GM08714 (cell line): ENCODE data around the gene AK8.
"Not testable (repeated sequence)": the region's sequence is repeated elsewhere in the genome, so short reads cannot be mapped to it uniquely, and the experiment has no call there.

ENCODE experiments used
- H3K4me3 ChIP-seq: fragments of 200-500 bp; sonication (Bioruptor generic); 2 replicates; pipeline ENCODE4 v1.5.1; 2014; ENCODE audit warnings: mild to moderate bottlenecking, low read length, inconsistent platforms
- ZNF274 ChIP-seq: IDR thresholded peaks from 2 replicates; pipeline ENCODE4 v1.6.1; 2012; ENCODE audit warnings: mild to moderate bottlenecking, low read depth, low read length

The AK8 gene

GRCh38 chr9:132780230-132781007 lies 97.7 kb downstream of the AK8 start:
- no peak overlapping the region; the same call in 1 of the 2 replicates for H3K4me3 ChIP-seq
- no peak for TF ChIP-seq ZNF274

- no peak overlapping the region for H3K4me3 ChIP-seq
- no peak for TF ChIP-seq ZNF274
Measured at GRCh38 chr9:132776891-132777290, 101.2 kb downstream of the AK8 start.

GRCh38 chr9:132776268-132776667 lies 101.8 kb downstream of the AK8 start:
- H3K4me3 ChIP-seq = no peak overlapping the region
- TF ChIP-seq ZNF274 = no peak

DNA sequence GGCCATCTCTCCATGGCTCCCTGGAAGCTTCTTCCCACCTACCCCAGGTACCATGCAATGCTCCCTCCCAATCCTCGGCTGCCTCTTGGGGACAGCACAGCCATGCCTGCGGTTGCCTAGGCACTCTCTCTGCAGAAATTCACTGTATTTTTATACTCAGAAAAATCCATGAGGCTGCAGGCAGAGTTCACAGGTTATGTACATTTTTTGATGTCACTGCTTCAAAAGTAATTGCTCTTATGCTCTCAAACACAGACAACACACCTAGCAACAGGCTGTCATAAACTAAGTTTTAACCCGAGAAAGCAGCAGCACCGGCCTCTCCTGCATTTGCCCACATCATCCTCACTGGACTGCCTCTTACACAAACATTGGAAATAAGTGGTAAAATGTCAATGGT lies 102.4 kb downstream of the AK8 start:
- no peak for TF ChIP-seq ZNF274
- H3K4me3 ChIP-seq = no peak overlapping the region

DNA sequence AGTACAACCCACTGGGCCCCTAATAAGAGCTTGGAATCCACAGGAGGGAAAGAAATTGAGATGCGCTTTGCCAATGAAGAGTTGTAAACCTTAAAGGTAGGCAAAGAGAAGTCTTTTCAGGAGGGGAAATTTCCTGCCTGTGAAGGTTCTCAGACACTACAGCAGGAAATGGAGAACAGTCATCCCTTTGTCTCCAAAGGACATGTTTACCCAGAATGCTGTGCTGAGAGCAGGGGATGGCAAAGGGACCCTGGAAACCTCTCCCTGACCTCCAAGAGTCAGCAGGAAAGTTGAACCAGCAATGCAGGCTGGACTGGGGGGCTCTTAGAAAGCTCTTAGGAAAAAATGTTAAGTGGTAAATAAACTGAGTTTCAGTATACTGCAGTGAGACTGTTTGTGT lies 103.2 kb downstream of the AK8 start:
- H3K4me3 ChIP-seq = no peak overlapping the region
- no peak for TF ChIP-seq ZNF274

DNA sequence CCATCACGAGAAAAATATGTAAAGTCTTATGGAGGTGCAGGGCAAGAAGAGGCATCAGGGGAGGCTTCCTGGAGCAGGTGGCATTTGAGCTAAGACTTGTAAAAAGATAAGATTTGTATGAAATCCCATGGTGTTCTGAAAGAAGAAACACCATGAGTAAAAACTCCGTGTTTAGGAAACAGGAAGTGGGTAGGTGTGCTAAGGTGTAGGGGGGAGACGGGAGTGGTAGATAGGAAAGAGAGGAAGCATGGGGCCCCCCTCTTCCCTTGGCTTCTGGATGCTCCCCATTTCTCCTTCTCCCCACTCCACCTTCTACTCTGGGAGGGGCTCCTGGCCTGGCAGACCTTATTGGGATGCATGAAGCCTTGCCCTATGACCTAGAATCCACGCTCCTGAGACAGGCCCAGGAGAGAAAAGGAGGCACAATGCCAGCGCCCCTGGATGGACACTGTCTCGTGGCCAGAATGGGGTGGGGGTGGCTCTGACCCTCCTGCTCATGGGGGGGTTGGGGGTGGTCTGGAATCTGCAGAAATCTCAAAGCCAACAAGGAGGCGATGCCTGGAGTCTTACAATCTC lies 104.2 kb downstream of the AK8 start:
- no peak for TF ChIP-seq ZNF274
- H3K4me3 ChIP-seq = no peak overlapping the region

- no peak overlapping the region for H3K4me3 ChIP-seq
- TF ChIP-seq ZNF274 = no peak
Measured at GRCh38 chr9:132773093-132773492, 105.0 kb downstream of the AK8 start.

GRCh38 chr9:132771752-132772151 lies 106.3 kb downstream of the AK8 start:
- not testable (repeated sequence) for H3K4me3 ChIP-seq

DNA sequence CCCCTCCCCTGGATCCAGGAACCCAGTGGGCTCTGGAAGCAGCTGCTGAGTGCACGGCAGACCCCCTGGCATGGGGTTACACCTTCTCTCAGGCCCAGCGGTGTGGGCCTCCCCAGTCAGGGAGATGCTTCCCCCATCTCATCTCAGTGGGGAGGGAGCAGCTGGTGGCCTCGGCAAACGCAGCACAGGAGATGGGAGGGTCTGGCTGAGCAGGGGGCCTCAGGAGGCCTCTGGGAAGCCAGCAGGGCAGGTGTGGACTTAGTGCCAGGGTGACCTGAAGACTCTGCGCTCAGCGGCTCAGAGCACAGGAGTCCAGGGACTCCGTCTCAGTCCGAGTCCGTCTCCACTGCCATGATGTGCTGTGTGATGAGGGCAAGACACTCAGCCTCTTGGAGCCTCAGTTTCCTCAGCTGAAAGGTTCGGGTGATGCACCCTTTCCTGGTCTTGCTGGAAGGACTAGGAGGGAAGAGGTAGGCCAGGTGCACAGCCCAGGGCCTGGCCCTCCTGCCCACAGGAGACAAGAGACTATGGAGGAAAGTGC lies 107.2 kb downstream of the AK8 start:
- no peak for TF ChIP-seq ZNF274
- H3K4me3 ChIP-seq = peak overlapping the region; percentile 82; the same call in 1 of the 2 replicates

- peak overlapping the region; percentile 82; the same call in 1 of the 2 replicates for H3K4me3 ChIP-seq
- no peak for TF ChIP-seq ZNF274
Measured at GRCh38 chr9:132769906-132770769, 107.9 kb downstream of the AK8 start.

DNA sequence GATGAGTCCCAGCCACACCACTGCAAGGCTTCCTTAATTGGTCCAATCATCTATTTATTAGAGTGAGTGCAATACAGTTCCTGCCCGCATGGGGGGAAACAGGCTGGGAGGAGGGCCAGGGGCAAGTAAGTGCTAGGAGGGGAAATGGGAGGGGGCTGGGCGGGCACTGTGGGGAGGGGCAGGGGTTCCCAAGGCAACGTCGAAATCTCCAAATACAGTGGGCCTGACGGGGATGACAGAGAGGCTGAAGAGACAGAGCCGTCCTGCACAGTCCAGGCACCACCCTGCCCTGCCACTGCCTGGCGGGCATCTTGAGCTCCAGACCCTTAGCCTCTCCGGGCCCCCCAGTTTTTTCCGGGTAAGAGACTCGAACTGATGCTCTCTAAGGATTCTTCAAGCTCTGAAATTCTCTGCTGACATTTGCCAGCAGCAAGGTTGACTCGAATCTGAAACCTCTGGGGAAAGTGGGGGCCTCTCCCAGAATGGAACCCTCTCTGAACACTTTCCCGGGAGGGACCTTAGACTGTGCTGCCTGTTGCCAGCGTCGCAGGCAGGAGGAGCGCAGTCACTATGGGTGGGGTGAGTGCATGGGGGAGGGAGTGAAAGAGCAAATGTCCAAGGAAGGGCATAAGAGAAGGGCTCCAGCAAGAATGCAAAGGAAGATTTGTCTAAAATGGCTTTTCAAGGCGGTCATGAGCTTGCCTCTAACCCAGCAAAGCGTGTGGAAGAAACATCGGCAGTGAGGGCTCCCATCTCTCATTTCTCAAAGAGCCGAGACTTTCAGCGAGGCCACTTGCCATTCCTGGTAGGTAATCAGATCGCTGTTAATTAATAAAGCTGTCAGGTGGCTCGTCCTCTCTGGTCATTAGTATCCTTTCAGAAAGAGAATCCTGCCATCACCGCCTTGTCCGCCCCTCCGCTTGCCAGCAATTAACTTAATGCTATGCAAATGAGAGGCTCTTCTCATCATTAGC lies 108.9 kb downstream of the AK8 start:
- peak overlapping the region; percentile 82; the same call in 1 of the 2 replicates for H3K4me3 ChIP-seq
- TF ChIP-seq ZNF274 = no peak

GRCh38 chr9:132763574-132763973 lies 114.5 kb downstream of the AK8 start:
- no peak overlapping the region for H3K4me3 ChIP-seq
- no peak for TF ChIP-seq ZNF274

- H3K4me3 ChIP-seq = no peak overlapping the region
- TF ChIP-seq ZNF274 = no peak
Measured at GRCh38 chr9:132762896-132763295, 115.2 kb downstream of the AK8 start.
